Nephron (organoid): ENCODE data around the gene RPL29.
"Not testable (repeated sequence)": the region's sequence is repeated elsewhere in the genome, so short reads cannot be mapped to it uniquely, and the experiment has no call there.

ENCODE experiments used
- H3K27ac Mint-ChIP-seq, 3 experiments: 2 replicates each; pipeline ENCODE4 v1.8.0; 2020; ENCODE audit warnings: mixed read lengths in 3 of 3, mild to moderate bottlenecking in 2 of 3, moderate library complexity in 1 of 3
- H3K27me3 Mint-ChIP-seq: 2 replicates; pipeline ENCODE4 v1.8.0; 2021; ENCODE audit warnings: low read depth, mild to moderate bottlenecking, moderate library complexity, mixed read lengths
- H3K36me3 Mint-ChIP-seq: 2 replicates; pipeline ENCODE4 v1.8.0; 2020; ENCODE audit warnings: low read depth, mixed read lengths
- H3K4me1 Mint-ChIP-seq: 2 replicates; pipeline ENCODE4 v1.8.0; 2020; ENCODE audit warnings: mixed read lengths
- H3K4me3 Mint-ChIP-seq, 3 experiments: 2 replicates each; pipeline ENCODE4 v1.8.0; 2020; ENCODE audit warnings: mild to moderate bottlenecking in 3 of 3, mixed read lengths in 3 of 3, moderate library complexity in 2 of 3
- H3K9me3 Mint-ChIP-seq: 2 replicates; pipeline ENCODE4 v1.8.0; 2020; ENCODE audit warnings: mixed read lengths
- TF ChIP-seq, protein P1 (sequence below), 3 experiments: fragments of 200-600 bp; sonication (generic); IDR thresholded peaks; one replicate each; pipeline ENCODE4 v1.5.0; 2021; ENCODE audit warnings: antibody characterized with exemption in 3 of 3; ENCODE audit not compliant: unreplicated experiment in 3 of 3

Gene RPL29

DNA sequence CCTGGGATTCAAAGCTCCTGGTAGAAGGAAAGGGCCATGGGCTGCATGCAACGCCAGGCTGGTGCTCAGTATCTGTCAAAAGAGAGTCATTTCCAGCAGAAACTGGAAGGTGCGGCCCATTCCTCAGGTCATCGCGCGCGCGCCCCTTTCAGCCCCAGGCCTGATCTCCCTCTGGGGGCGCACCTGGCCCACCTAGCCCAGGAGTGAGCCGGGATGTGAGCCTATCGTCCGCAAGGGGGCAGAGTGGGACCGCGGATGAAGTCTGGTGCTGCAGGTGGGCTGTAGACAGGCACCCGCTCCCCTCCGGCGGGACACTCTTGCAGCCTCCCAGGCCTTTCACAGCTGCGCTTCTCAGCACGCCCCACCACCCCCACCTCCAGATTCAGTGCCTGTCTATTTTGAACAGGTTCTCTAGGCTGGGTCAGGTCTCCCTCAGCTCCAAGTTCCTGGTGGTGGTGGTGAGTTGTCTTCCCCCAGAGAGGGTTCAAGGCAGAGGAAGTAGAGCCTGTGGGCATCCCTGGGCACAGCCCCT lies 5.8 kb upstream of the RPL29 start:
- TF ChIP-seq, protein P1, sequence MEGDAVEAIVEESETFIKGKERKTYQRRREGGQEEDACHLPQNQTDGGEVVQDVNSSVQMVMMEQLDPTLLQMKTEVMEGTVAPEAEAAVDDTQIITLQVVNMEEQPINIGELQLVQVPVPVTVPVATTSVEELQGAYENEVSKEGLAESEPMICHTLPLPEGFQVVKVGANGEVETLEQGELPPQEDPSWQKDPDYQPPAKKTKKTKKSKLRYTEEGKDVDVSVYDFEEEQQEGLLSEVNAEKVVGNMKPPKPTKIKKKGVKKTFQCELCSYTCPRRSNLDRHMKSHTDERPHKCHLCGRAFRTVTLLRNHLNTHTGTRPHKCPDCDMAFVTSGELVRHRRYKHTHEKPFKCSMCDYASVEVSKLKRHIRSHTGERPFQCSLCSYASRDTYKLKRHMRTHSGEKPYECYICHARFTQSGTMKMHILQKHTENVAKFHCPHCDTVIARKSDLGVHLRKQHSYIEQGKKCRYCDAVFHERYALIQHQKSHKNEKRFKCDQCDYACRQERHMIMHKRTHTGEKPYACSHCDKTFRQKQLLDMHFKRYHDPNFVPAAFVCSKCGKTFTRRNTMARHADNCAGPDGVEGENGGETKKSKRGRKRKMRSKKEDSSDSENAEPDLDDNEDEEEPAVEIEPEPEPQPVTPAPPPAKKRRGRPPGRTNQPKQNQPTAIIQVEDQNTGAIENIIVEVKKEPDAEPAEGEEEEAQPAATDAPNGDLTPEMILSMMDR (IDR thresholded peaks at IDR 0.05; ENCODE audit: unreplicated experiment in 3 of 3) = peak; percentile 90 to 96 (median 95)
- no peak overlapping the region for H3K4me3 Mint-ChIP-seq
- peaks cover 9% of the 10 kb centered on the region for H3K27me3 Mint-ChIP-seq
- peaks cover 56% of the 10 kb centered on the region for H3K4me1 Mint-ChIP-seq
- H3K36me3 Mint-ChIP-seq = no peaks in the 10 kb centered on the region
- H3K9me3 Mint-ChIP-seq = no peaks in the 10 kb centered on the region
- H3K27ac Mint-ChIP-seq = peak overlapping the region in 1 of 3 experiments; percentile 87

DNA sequence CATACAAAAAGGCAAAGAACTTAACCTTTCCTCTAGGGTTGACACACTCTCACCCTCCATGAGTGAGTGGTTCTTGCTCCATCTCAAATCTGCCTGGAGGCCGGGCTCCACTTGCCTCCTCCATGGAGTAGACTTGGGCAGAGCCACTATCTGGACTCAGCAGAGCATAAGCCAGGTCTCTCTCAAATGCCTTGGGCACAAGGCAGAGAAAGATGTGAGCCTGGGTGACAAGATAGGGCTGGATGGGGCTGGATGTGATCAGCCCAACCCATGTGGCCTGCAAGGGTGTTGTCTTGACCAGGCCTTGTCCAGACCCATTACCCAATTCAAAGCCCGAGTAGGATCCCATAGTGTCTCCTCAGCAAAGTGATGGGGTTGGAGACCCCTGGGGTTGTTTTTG lies 4.2 kb upstream of the RPL29 start:
- TF ChIP-seq, protein P1 (IDR thresholded peaks at IDR 0.05; ENCODE audit: unreplicated experiment in 3 of 3) = no peak
- Mint-ChIP-seq H3K27me3 (peaks cover 9% of the 10 kb centered on the region), H3K4me3 (no peak overlapping the region), H3K36me3 (peaks cover 8% of the 10 kb centered on the region), H3K4me1 (peaks cover 48% of the 10 kb centered on the region), H3K9me3 (no peaks in the 10 kb centered on the region), H3K27ac (no peak overlapping the region)

DNA sequence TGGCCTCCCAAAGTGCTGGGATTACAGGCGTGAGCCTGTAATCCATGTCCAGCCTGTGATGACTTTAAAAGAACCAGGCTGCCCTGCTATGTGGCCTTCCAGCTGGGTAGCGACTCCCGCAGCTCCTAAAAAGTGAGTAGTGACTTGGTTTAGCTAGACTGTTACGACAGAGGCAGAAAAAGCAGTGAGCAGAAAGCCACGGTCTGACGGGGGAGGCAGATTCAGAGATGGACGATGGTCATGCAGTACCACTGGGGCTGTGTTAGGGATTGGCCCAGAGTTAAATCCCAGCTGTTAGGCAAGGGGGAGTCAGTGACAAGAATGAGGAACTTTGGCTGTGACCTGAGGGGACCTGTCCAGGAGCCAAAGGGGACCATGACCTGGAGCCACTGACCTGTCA lies 3.1 kb upstream of the RPL29 start:
- H3K4me3 Mint-ChIP-seq = no peak overlapping the region
- H3K36me3 Mint-ChIP-seq = peaks cover 19% of the 10 kb centered on the region
- H3K27ac Mint-ChIP-seq = peak overlapping the region in 1 of 3 experiments; percentile 69
- TF ChIP-seq, protein P1 (IDR thresholded peaks at IDR 0.05; ENCODE audit: unreplicated experiment in 3 of 3) = no peak
- peaks cover 9% of the 10 kb centered on the region for H3K27me3 Mint-ChIP-seq
- no peaks in the 10 kb centered on the region for H3K9me3 Mint-ChIP-seq
- peaks cover 45% of the 10 kb centered on the region for H3K4me1 Mint-ChIP-seq

DNA sequence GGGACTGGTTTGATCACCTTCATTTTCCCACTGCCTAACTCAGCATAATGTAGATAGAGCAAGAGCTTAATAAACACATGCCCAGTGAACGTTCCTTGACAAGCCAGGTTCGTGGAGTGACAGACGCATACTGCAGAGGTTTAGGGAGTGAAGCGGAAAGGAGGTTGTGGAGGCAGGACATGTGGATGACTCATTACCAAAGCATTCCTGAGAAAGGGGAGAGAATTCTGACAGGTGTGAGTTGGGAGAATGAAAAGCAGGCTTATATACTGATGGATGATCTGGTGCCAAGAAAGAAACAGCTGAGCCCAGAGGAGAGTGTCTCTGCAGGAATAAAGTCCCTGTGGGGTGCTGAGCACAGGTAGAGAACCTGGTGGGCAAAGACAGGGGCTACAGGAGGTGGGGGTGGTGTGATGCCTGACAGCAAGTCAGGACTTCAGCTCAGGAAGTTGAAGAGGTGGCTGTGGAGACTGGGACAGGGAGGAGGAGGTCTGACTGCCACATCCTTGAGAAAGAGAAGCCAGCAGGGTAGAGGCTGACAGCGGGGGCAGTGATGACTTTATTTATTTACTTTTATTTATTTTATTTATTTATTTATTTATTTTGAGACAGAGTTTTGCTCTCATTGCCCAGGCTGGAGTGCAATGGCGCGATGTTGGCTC lies 2.4 kb upstream of the RPL29 start:
- Mint-ChIP-seq H3K4me3 (peak overlapping the region in 1 of 3 experiments; percentile 3), H3K27ac (peak overlapping the region; percentile 0 to 70 (median 4)), H3K4me1 (peaks cover 41% of the 10 kb centered on the region), H3K27me3 (peaks cover 9% of the 10 kb centered on the region), H3K9me3 (no peaks in the 10 kb centered on the region), H3K36me3 (peaks cover 24% of the 10 kb centered on the region)
- TF ChIP-seq, protein P1 (IDR thresholded peaks at IDR 0.05; ENCODE audit: unreplicated experiment in 3 of 3) = no peak

DNA sequence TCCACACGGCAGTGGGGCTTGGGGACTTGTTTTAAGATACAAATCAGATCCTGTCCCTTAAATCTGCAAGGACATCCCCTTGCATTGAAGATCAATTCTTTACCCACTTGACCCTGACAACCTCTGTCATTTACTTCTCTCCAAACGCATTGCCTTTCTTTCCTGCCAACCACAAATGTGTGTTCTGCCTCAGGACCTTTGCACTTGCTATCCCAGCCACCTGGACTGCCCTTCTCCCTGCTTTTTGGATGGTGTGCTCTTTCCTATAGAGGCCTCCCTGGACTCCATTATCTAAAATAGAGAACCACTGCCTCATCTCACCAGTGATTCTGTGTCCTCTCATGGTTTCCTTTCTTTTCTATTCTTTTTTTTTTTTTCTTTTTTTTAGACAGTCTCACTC lies 1.5 kb upstream of the RPL29 start:
- peaks cover 32% of the 10 kb centered on the region for H3K36me3 Mint-ChIP-seq
- H3K27me3 Mint-ChIP-seq = peaks cover 5% of the 10 kb centered on the region
- TF ChIP-seq, protein P1 (IDR thresholded peaks at IDR 0.05; ENCODE audit: unreplicated experiment in 3 of 3) = no peak
- H3K27ac Mint-ChIP-seq = peak overlapping the region; percentile 47 to 83 (median 67)
- no peaks in the 10 kb centered on the region for H3K9me3 Mint-ChIP-seq
- peaks cover 33% of the 10 kb centered on the region for H3K4me1 Mint-ChIP-seq
- H3K4me3 Mint-ChIP-seq = peak overlapping the region; percentile 49 to 69 (median 53)

DNA sequence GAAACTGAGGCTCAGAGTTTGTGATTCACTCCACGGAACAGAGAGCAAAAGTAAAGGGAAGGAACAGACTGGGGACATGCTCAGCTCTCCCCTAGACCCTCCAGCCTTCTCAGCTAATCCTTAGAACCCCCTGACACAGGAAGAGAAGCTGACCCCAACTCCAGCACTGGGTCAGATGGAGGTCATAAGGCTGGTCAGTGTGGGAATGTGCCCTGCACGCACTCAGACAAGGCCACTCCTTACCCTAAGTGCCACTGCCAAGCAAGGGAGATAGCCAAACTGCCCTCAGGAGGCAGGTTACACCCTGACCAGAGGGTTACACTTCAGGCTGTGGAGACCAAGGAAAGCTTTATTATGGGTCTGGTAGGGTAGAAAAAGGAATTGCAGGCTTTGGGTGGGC lies 1.2 kb downstream of the RPL29 start:
- H3K27ac Mint-ChIP-seq = peak overlapping the region; percentile 99 to 100 (median 99)
- no peaks in the 10 kb centered on the region for H3K27me3 Mint-ChIP-seq
- H3K4me3 Mint-ChIP-seq = peak overlapping the region; percentile 99 to 100 (median 100)
- peaks cover 43% of the 10 kb centered on the region for H3K36me3 Mint-ChIP-seq
- no peaks in the 10 kb centered on the region for H3K9me3 Mint-ChIP-seq
- peaks cover 33% of the 10 kb centered on the region for H3K4me1 Mint-ChIP-seq
- TF ChIP-seq, protein P1 (IDR thresholded peaks at IDR 0.05; ENCODE audit: unreplicated experiment in 3 of 3) = no peak

DNA sequence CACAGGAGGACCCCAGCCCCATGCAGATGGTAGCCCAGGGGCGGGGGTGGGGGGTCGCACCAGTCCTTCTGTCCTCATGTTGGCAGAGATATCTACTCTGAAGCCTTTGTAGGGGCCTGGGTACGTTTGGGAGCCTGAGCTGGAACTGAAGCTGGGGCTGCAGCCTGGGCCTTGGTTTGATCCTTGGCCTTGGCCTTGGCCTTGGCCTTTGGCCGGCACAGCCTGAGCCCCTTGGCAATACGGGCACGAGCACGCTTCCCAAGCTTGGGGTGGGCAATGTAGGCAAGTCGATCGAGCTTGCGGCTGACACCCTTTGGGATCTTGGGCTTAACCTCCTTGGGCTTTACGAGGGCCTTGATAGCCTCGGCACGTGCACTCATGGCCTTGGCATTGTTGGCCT lies 2.0 kb downstream of the RPL29 start:
- H3K27ac Mint-ChIP-seq, H3K9me3 Mint-ChIP-seq, H3K27me3 Mint-ChIP-seq: not testable (repeated sequence)
- Mint-ChIP-seq H3K36me3 (peaks cover 43% of the 10 kb centered on the region), H3K4me3 (peak overlapping the region; percentile 99 to 100 (median 100)), H3K4me1 (peaks cover 33% of the 10 kb centered on the region)
